GM10248 (cell line): ENCODE results near the gene KHK.

Experiments used
- CTCF ChIA-PET: fragments of 300-600 bp; sonication (Branson Sonifier 250); formaldehyde crosslinking; extraction: SDS; loops from one replicate; lab custom pipeline; 2021; ENCODE audit warnings: antibody characterized with exemption; lab: Yijun Ruan, JAX
- POLR2A ChIA-PET: fragments of 350-650 bp; sonication (Branson Sonifier 250); formaldehyde crosslinking; extraction: SDS; loops from one replicate; lab custom pipeline; 2020; ENCODE audit warnings: antibody characterized with exemption; lab: Yijun Ruan, JAX
- DNase-seq: peaks from one replicate; pipeline ENCODE4 v3.0.0; 2012; ENCODE audit errors: extremely low spot score
- CTCF ChIP-seq: IDR thresholded peaks from 2 replicates; pipeline ENCODE4 v1.5.1; 2012; ENCODE audit warnings: mild to moderate bottlenecking, low read depth; ENCODE audit errors: extremely low read depth, missing control alignments, control extremely low read depth

The KHK gene

GRCh38 chr2:27081984-27082772 is 4.4 kb upstream of the KHK start:
- TF ChIP-seq CTCF: no peak
- ChIA-PET CTCF (interaction anchor here (0.6 to 9.6 kb wide), 21 partner anchors 10 to 1059 kb away, joined by 3 to 105 read pairs (median 6); partner anchors contain the start of genes AGBL5, OST4, PREB and TMEM214), POLR2A (interaction anchor here (0.8 to 1.3 kb wide), 2 partner anchors 10 to 31 kb away, joined by 4 to 5 read pairs; partner anchors contain the start of genes AGBL5 and OST4)
- DNase-seq: no peak

GRCh38 chr2:27082773-27083409 is 3.7 kb upstream of the KHK start:
- ChIA-PET POLR2A (interaction anchor here (0.5 kb wide), 1 partner anchor 263 kb away, joined by 6 read pairs; no protein-coding TSS in a partner anchor), CTCF (interaction anchor here (1.2 to 9.6 kb wide), 11 partner anchors 11 to 199 kb away, joined by 3 to 105 read pairs (median 6); partner anchors contain the start of genes AGBL5, OST4, PREB and TRIM54)
- DNase-seq: no peak
- no peak for TF ChIP-seq CTCF

- no peak for DNase-seq
- CTCF ChIA-PET: interaction anchor here (0.9 to 9.6 kb wide), 11 partner anchors 11 to 237 kb away, joined by 3 to 105 read pairs (median 5); partner anchors contain the start of genes AGBL5, OST4, PREB and TRIM54
- POLR2A ChIA-PET: interaction anchor here (0.5 kb wide), 1 partner anchor 262 kb away, joined by 6 read pairs; no protein-coding TSS in a partner anchor
- no peak for TF ChIP-seq CTCF
These were observed 2.9 kb upstream of the KHK start for GRCh38 chr2:27083410-27084296.

GRCh38 chr2:27084297-27085061 is 2.1 kb upstream of the KHK start:
- ChIA-PET POLR2A (no interaction called here), CTCF (interaction anchor here (0.9 to 9.6 kb wide), 12 partner anchors 12 to 238 kb away, joined by 3 to 105 read pairs (median 5); partner anchors contain the start of genes ABHD1, AGBL5, OST4 and TRIM54)
- no peak for TF ChIP-seq CTCF
- no peak for DNase-seq

- ChIA-PET CTCF (interaction anchor here (0.6 to 9.6 kb wide), 19 partner anchors 13 to 239 kb away, joined by 3 to 105 read pairs (median 3); partner anchors contain the start of genes ABHD1, AGBL5, MAPRE3 and TRIM54), POLR2A (no interaction called here)
- no peak for TF ChIP-seq CTCF
- DNase-seq: no peak
These were observed 1.4 kb upstream of the KHK start for GRCh38 chr2:27085062-27085672.
